Activated naive CD8-positive, alpha-beta T cell treated with anti-CD3 and anti-CD28 coated beads, Interleukin-2, amount 10 ng/mL, durations not matched to agents 7 days and 5 days (primary cell): ENCODE measurements around the gene AADAT. TPM values are rescaled to one million over a fixed set of nuclear protein-coding genes. Genes with fewer than 3 reads are reported as not detected.

Experiments used
- ATAC-seq: fragments of 150-1000 bp; cut with Tn5 transposase; one replicate; pipeline ENCODE4 v1.10.0; 2021; ENCODE audit warnings: low read depth, moderate library complexity
- POLR2A ChIA-PET: fragments of 350-600 bp; sonication (Branson Sonifier 250); formaldehyde crosslinking; loops from one replicate; lab custom pipeline; 2021; ENCODE audit warnings: antibody characterized with exemption; lab: Charles Lee
- DNase-seq: peaks from one replicate; pipeline ENCODE4 v3.0.0; 2021
- H3K27ac Mint-ChIP-seq: one replicate; pipeline ENCODE4 v1.8.0; 2022; ENCODE audit warnings: mild to moderate bottlenecking, mixed read lengths
- H3K27me3 Mint-ChIP-seq: one replicate; pipeline ENCODE4 v1.8.0; 2022; ENCODE audit warnings: mild to moderate bottlenecking, moderate library complexity, mixed read lengths
- H3K36me3 Mint-ChIP-seq: one replicate; pipeline ENCODE4 v1.8.0; 2021; ENCODE audit warnings: mild to moderate bottlenecking, mixed read lengths
- H3K4me1 Mint-ChIP-seq: one replicate; pipeline ENCODE4 v1.8.0; 2021; ENCODE audit warnings: mixed read lengths
- H3K4me3 Mint-ChIP-seq: one replicate; pipeline ENCODE4 v1.8.0; 2022; ENCODE audit warnings: mild to moderate bottlenecking, moderate library complexity, mixed read lengths
- H3K9me3 Mint-ChIP-seq: one replicate; pipeline ENCODE4 v1.8.0; 2021; ENCODE audit warnings: mixed read lengths
- total RNA-seq, 2 experiments: library from RNA; stranded (reverse); gene quantifications; one replicate each; pipeline ENCODE4 v1.2.3, GENCODE V29; 2021

The AADAT gene
- total RNA-seq, 2 experiments from 2014 or later, result not detected

GRCh38 chr4:170037481-170037880 lies 52.3 kb downstream of the AADAT start:
- H3K27ac Mint-ChIP-seq, result no peak overlapping the region
- no peaks in the 10 kb centered on the region for H3K4me1 Mint-ChIP-seq
- no peak overlapping the region for H3K4me3 Mint-ChIP-seq
- no peaks in the 10 kb centered on the region for H3K9me3 Mint-ChIP-seq
- DNase-seq, result no peak
- peaks cover 6% of the 10 kb centered on the region for H3K27me3 Mint-ChIP-seq
- POLR2A ChIA-PET, result no interaction called here
- no peaks in the 10 kb centered on the region for H3K36me3 Mint-ChIP-seq
- ATAC-seq, result no peak

DNA sequence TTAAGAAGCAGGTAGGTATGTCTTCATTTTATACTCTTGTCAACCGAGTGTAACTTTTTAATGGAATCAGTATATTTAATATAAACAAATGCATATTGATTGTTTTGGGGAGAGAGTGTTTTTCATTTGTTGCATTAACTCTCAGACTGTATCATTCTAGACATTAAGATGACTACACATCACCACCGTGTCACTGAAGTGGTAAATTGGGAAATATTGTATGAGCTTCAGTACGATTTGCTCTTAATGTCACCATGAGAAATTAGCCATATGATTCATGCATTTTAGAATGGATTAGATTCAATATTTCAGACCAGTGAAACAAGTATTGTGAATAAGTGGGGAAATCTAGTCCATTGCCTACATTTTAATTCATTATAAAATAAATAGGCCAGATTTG lies 53.9 kb downstream of the AADAT start:
- Mint-ChIP-seq H3K36me3 (no peaks in the 10 kb centered on the region), H3K4me1 (no peaks in the 10 kb centered on the region), H3K27me3 (peaks cover 12% of the 10 kb centered on the region), H3K27ac (no peak overlapping the region), H3K9me3 (no peaks in the 10 kb centered on the region), H3K4me3 (no peak overlapping the region)
- POLR2A ChIA-PET, result no interaction called here
- ATAC-seq, result no peak
- no peak for DNase-seq

GRCh38 chr4:170035231-170035630 lies 54.5 kb downstream of the AADAT start:
- POLR2A ChIA-PET, result no interaction called here
- Mint-ChIP-seq H3K4me1 (no peaks in the 10 kb centered on the region), H3K27ac (no peak overlapping the region), H3K4me3 (no peak overlapping the region), H3K9me3 (no peaks in the 10 kb centered on the region), H3K27me3 (peaks cover 10% of the 10 kb centered on the region), H3K36me3 (no peaks in the 10 kb centered on the region)
- ATAC-seq (no peak), DNase-seq (no peak)

- no peaks in the 10 kb centered on the region for H3K4me1 Mint-ChIP-seq
- POLR2A ChIA-PET, result no interaction called here
- no peak overlapping the region for H3K27ac Mint-ChIP-seq
- H3K27me3 Mint-ChIP-seq, result peaks cover 16% of the 10 kb centered on the region
- H3K9me3 Mint-ChIP-seq, result no peaks in the 10 kb centered on the region
- ATAC-seq (no peak), DNase-seq (no peak)
- H3K36me3 Mint-ChIP-seq, result no peaks in the 10 kb centered on the region
- H3K4me3 Mint-ChIP-seq, result no peak overlapping the region
Observed at GRCh38 chr4:170033999-170034398, 55.8 kb downstream of the AADAT start.

DNA sequence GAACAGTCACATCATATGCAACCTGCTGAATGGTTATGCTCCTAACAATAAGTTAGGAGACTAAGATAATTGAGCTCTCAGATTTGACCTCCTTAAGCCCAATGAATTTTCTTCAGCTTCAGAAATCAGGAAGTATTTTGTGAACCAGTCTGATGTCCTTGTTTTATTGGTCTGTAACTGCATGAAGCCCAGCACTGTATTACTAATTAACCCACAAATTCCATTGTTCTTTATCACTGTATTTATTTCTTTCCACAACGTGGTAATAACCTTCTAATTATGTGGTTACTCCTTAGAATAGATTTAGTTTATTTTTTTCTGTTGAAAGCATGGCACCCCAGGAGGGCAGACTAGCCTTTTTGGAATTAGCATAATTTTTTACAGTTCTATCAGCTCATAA lies 59.6 kb downstream of the AADAT start:
- Mint-ChIP-seq H3K4me3 (no peak overlapping the region), H3K27ac (no peak overlapping the region), H3K4me1 (peaks cover 11% of the 10 kb centered on the region), H3K9me3 (no peaks in the 10 kb centered on the region), H3K36me3 (no peaks in the 10 kb centered on the region), H3K27me3 (peaks cover 38% of the 10 kb centered on the region)
- no peak for ATAC-seq
- no peak for DNase-seq
- POLR2A ChIA-PET, result no interaction called here

DNA sequence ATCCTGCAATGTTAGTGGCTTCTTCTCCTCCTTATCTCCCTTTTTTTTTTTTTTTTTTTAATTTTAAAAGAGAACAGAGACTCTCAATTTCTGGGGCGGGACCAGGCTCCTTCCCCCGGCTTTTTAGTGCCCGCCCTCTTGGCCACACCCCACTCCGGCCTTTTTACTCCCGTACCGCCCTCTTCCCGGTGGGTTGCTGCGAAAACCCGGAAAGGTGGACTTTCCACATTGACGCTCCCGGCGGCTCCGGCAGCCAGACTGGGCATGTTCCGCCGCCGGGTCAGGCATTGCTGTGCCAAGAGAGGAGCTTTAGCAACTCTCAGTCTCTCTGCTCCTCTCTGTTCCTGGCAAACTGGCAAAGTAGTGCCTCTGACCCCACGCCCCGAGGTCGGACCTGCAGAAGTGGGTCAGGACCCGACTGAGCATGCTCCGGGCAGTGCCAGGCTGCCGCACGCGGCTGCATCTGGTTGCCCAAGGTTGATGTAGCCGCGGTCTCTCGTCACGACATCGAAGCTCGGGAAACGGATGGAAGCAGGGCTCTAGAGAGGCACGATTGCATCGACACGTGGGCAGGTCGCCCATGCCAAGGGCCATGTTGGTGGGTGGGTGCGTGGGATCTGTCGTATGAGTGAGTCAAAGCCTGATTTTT lies 62.5 kb downstream of the AADAT start:
- Mint-ChIP-seq H3K9me3 (no peaks in the 10 kb centered on the region), H3K4me1 (peaks cover 11% of the 10 kb centered on the region), H3K4me3 (peak overlapping the region; percentile 73), H3K27ac (peak overlapping the region; percentile 23), H3K27me3 (peaks cover 54% of the 10 kb centered on the region), H3K36me3 (no peaks in the 10 kb centered on the region)
- peak; percentile 59 for ATAC-seq
- POLR2A ChIA-PET, result interaction anchor here (0.7 to 1.5 kb wide), 2 partner anchors 415 to 1320 kb away, joined by 3 to 4 read pairs; partner anchors contain the start of gene NEK1
- peak; percentile 88 for DNase-seq

DNA sequence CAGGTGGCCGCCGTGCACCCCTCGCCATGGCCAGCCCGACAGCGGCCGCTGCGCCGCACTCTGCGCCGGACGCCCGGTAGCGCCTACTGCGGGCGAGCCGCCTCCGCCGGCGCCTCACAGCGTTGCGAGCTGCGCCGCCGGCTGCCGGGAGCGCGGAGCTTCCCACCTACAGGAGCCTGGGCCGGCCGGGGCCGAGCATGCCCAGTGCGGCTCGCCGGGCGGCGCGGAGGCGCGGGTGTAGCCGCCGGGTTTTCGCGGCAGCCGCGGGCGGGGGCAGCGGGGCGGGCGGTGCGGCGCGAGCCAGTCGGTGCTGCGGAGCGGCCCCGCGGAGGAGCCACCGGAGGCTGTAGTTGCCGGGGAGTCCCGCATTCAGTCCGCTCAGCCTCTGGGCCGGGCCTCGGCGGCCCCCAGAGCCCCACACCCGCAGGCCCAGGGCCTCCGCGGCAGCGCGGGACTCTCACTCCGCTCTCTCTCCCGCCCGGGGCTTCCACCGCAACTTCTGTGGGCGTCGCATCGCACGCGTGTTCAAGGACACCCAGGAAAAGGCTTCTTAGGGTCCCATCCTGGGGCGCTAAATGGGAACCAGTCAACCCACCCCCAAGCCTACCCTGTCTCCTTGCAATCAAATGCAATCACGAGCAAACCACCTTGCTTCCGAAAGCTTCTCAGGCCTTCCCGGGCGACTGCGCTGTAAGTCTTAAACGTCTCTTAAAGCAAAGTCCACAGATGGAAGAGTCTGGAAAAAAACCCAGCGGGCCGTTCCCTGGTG lies 63.3 kb downstream of the AADAT start, which contains the start of gene MFAP3L:
TSS of gene MFAP3L (minus strand) at position 143 of the 769 bp plus-strand sequence. CDS start 20,518 bp downstream, outside the sequence.
- H3K4me1 Mint-ChIP-seq, result peaks cover 11% of the 10 kb centered on the region
- H3K36me3 Mint-ChIP-seq, result no peaks in the 10 kb centered on the region
- H3K27me3 Mint-ChIP-seq, result peaks cover 52% of the 10 kb centered on the region
- POLR2A ChIA-PET, result interaction anchor here (0.6 to 1.5 kb wide), 2 partner anchors 283 to 414 kb away, joined by 4 read pairs; partner anchors contain the start of gene NEK1
- H3K9me3 Mint-ChIP-seq, result no peaks in the 10 kb centered on the region
- H3K27ac Mint-ChIP-seq, result peak within 1 kb of the TSS; percentile 75
- peak within 1 kb of the TSS; percentile 88 for H3K4me3 Mint-ChIP-seq
- ATAC-seq (peak; percentile 85), DNase-seq (peak; percentile 90)

- H3K36me3 Mint-ChIP-seq, result no peaks in the 10 kb centered on the region
- H3K27me3 Mint-ChIP-seq, result peaks cover 49% of the 10 kb centered on the region
- H3K4me1 Mint-ChIP-seq, result peaks cover 11% of the 10 kb centered on the region
- peak overlapping the region; percentile 77 for H3K4me3 Mint-ChIP-seq
- H3K9me3 Mint-ChIP-seq, result no peaks in the 10 kb centered on the region
- H3K27ac Mint-ChIP-seq, result no peak overlapping the region
- DNase-seq (no peak), ATAC-seq (no peak)
- POLR2A ChIA-PET, result no interaction called here
Observed at GRCh38 chr4:170025523-170026252, 64.1 kb downstream of the AADAT start.

DNA sequence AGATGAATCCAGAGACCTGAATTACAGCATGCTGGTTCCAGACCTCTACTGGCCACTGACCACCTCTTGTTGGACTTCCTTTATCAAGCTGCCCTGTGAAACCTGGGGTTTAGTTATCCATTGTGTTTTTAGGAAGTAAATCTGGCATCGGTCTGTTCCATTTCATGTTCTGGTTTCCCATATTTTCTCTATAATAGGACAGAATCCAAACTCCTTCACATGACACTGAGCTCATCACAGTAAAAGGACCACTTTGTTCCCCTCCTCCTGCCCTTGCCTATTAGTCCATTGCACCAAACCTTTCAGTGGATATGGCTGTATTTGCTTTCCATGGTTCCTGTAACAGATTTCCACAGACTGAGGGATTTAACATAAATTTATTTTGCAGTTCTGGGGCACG lies 67.5 kb downstream of the AADAT start:
- DNase-seq, result no peak
- ATAC-seq, result no peak
- POLR2A ChIA-PET, result no interaction called here
- Mint-ChIP-seq H3K4me1 (peaks cover 2% of the 10 kb centered on the region), H3K27ac (no peak overlapping the region), H3K27me3 (peaks cover 28% of the 10 kb centered on the region), H3K9me3 (no peaks in the 10 kb centered on the region), H3K4me3 (no peak overlapping the region), H3K36me3 (no peaks in the 10 kb centered on the region)

DNA sequence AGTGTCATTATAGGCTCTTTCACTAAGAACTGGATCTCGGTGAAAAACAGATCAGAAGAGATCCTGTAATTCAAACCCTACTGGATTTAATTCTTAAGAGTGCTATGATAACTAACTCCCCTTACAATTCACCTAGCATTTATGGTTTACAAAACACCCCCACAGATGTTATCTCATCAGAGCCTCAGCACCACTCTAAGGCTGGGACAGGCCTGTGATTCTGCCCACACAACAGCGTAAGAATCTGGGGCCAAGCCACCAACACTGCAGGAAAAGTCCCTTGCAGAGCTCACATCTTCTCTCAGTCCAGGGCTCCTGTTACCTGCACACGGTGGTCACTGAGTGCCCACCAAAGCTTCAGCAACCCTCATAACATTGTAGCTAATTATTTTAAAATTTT lies 72.5 kb downstream of the AADAT start:
- ATAC-seq, result no peak
- POLR2A ChIA-PET, result no interaction called here
- H3K36me3 Mint-ChIP-seq, result no peaks in the 10 kb centered on the region
- no peak for DNase-seq
- H3K9me3 Mint-ChIP-seq, result no peaks in the 10 kb centered on the region
- no peak overlapping the region for H3K27ac Mint-ChIP-seq
- H3K4me3 Mint-ChIP-seq, result no peak overlapping the region
- H3K27me3 Mint-ChIP-seq, result peaks cover 4% of the 10 kb centered on the region
- H3K4me1 Mint-ChIP-seq, result no peaks in the 10 kb centered on the region

GRCh38 chr4:170015285-170015684 lies 74.5 kb downstream of the AADAT start:
- POLR2A ChIA-PET, result no interaction called here
- H3K27ac Mint-ChIP-seq, result no peak overlapping the region
- no peak for DNase-seq
- no peaks in the 10 kb centered on the region for H3K9me3 Mint-ChIP-seq
- ATAC-seq, result no peak
- peaks cover 2% of the 10 kb centered on the region for H3K27me3 Mint-ChIP-seq
- no peaks in the 10 kb centered on the region for H3K36me3 Mint-ChIP-seq
- no peak overlapping the region for H3K4me3 Mint-ChIP-seq
- no peaks in the 10 kb centered on the region for H3K4me1 Mint-ChIP-seq

- no peak for ATAC-seq
- DNase-seq, result no peak
- H3K4me1 Mint-ChIP-seq, result no peaks in the 10 kb centered on the region
- H3K4me3 Mint-ChIP-seq, result no peak overlapping the region
- no peaks in the 10 kb centered on the region for H3K36me3 Mint-ChIP-seq
- no peaks in the 10 kb centered on the region for H3K9me3 Mint-ChIP-seq
- no peak overlapping the region for H3K27ac Mint-ChIP-seq
- H3K27me3 Mint-ChIP-seq, result peaks cover 2% of the 10 kb centered on the region
- POLR2A ChIA-PET, result no interaction called here
Observed at GRCh38 chr4:170014359-170015011, 75.3 kb downstream of the AADAT start.

GRCh38 chr4:170012629-170012958 lies 77.2 kb downstream of the AADAT start:
- H3K4me1 Mint-ChIP-seq, result peaks cover 4% of the 10 kb centered on the region
- ATAC-seq (no peak), DNase-seq (no peak)
- H3K4me3 Mint-ChIP-seq, result no peak overlapping the region
- POLR2A ChIA-PET, result no interaction called here
- H3K27ac Mint-ChIP-seq, result no peak overlapping the region
- peaks cover 2% of the 10 kb centered on the region for H3K27me3 Mint-ChIP-seq
- no peaks in the 10 kb centered on the region for H3K9me3 Mint-ChIP-seq
- no peaks in the 10 kb centered on the region for H3K36me3 Mint-ChIP-seq
